ENCODE results near the gene PTCD1.
"Not testable (repeated sequence)": the region's sequence is repeated elsewhere in the genome, so short reads cannot be mapped to it uniquely, and the experiment has no call there.

PTCD1 gene

DNA sequence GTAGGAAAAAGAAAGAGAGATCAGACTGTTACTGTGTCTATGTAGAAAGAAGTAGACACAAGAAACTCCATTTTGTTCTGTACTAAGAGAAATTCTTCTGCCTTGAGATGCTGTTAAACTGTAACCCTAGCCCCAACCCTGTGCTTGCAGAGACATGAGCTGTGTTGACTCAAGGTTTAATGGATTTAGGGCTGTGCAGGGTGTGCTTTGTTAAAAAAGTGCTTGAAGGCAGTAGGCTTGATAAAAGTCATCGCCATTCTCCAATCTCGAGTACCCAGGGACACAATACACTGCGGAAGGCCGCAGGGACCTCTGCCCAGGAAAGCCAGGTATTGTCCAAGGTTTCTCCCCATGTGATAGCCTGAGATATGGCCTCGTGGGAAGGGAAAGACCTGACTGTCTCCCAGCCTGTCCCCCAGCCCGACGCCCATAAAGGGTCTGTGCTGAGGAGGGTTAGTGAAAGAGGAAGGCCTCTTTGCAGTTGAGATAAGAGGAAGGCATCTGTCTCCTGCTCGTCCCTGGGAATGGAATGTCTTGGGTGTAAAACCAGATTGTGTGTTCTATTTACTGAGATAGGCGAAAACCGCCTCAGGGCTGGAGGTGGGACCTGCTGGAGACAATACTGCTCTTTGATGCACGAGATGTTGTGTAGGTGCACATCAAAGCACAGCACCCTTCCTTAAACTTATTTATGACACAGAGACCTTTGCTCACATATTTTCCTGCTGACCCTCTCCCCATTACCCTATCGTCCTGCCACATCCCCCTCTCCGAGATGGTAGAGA, 6.7 kb downstream of the PTCD1 start:
- H3K4ac ChIP-seq (ENCODE audit: low read depth, low read length); H3K4me3 ChIP-seq (ENCODE audit: low read length); H2BK120ac ChIP-seq (ENCODE audit: low read depth, low read length); H3K9ac ChIP-seq (ENCODE audit: low read length); H3K23ac ChIP-seq (ENCODE audit: low read length); H3K79me2 ChIP-seq (ENCODE audit: control insufficient read depth, insufficient read depth, low read length); H3K27ac ChIP-seq (ENCODE audit: low read depth, low read length); H3K4me2 ChIP-seq (ENCODE audit: low read length); H3K18ac ChIP-seq (ENCODE audit: low read length); H3K79me1 ChIP-seq (ENCODE audit: low read length); H3K4me1 ChIP-seq (ENCODE audit: control insufficient read depth, low read depth, low read length); H2BK5ac ChIP-seq (ENCODE audit: low read length); H4K5ac ChIP-seq (ENCODE audit: low read length); H3K27me3 ChIP-seq (ENCODE audit: insufficient read depth, low read length, poor library complexity); H2BK15ac ChIP-seq (replicated peaks; ENCODE audit: low read depth); H3K56ac ChIP-seq (ENCODE audit: low read length); H4K8ac ChIP-seq (ENCODE audit: low read depth, low read length); H2AK5ac ChIP-seq (ENCODE audit: low read length): not testable (repeated sequence)
- peak; percentile 66 for DNase-seq
- whole genome bisulfite sequencing (ENCODE audit: extremely low coverage, insufficient coverage, low lambda C conversion rate) = no CpG with 5 or more reads among the region's 13 CpGs
- H3K36me3 ChIP-seq (ENCODE audit: control insufficient read depth, insufficient read depth, low read length) = peaks cover 19% of the 10 kb centered on the region

DNA sequence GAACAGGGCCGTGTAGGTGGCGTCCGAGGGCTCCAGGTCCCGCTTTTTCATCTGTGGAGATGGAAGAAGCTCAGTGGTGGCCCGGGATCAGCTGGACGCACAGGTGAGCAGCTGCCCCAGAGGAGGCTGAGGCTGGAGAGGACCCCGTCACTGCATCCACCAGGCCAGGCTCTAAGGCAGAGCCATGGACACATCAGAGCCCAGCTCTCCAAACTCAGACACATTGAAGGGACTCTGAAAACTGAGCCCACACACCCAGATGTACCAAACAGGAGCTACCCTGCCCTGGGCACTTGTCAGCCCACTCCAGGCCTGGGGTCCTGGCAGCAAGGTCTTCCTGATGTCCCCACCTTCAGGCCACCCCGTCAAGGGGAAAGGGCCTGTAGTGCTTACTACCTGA, 8.8 kb downstream of the PTCD1 start:
- no CpG with 5 or more reads among the region's 8 CpGs for WGBS (ENCODE audit: extremely low coverage, insufficient coverage, low lambda C conversion rate)
- Histone ChIP-seq H2BK15ac (replicated peaks; ENCODE audit: low read depth) (no peak overlapping the region), H3K27ac (ENCODE audit: low read depth, low read length) (no peak overlapping the region), H2BK120ac (ENCODE audit: low read depth, low read length) (no peak overlapping the region), H3K79me1 (ENCODE audit: low read length) (no peaks in the 10 kb centered on the region), H3K4me2 (ENCODE audit: low read length) (no peak overlapping the region), H3K18ac (ENCODE audit: low read length) (no peak overlapping the region), H3K4me3 (ENCODE audit: low read length) (no peak overlapping the region), H3K79me2 (ENCODE audit: control insufficient read depth, insufficient read depth, low read length) (no peaks in the 10 kb centered on the region), H2BK5ac (ENCODE audit: low read length) (no peak overlapping the region), H3K23ac (ENCODE audit: low read length) (no peak overlapping the region), H3K36me3 (ENCODE audit: control insufficient read depth, insufficient read depth, low read length) (peaks cover 20% of the 10 kb centered on the region), H3K27me3 (ENCODE audit: insufficient read depth, low read length, poor library complexity) (no peaks in the 10 kb centered on the region), H4K8ac (ENCODE audit: low read depth, low read length) (no peak overlapping the region), H3K4me1 (ENCODE audit: control insufficient read depth, low read depth, low read length) (no peaks in the 10 kb centered on the region), H3K56ac (ENCODE audit: low read length) (no peak overlapping the region), H3K9ac (ENCODE audit: low read length) (no peak overlapping the region), H4K5ac (ENCODE audit: low read length) (no peak overlapping the region), H2AK5ac (ENCODE audit: low read length) (no peak overlapping the region), H3K4ac (ENCODE audit: low read depth, low read length) (no peak overlapping the region)
- no peak for DNase-seq

DNA sequence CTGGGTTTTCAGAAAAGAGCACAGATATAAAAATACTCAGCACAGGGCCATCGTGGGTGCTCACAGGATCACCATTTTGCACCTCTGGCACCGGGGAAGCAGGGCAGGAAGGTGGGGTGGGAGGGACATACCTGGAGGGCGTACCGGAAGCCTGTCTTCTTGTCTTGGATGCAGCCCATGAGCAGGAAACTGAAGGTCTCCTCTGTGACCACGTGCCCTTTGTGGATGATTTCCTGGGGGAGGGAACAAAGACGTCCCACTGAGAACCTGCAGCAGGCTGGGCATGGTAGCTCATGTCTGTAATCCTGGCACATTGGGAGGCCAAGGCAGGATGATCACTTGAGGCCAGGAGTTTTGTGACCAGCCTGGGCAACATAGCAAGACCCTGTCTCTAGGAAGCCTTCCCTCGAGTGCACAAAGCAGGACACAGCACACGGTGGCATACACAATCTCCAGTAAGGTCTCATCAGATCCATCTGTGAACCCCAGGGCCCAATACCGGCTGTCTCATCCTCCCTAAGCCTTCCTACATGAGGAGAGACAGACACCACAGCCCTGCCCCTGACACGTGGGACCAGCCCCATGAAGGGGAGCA, 9.5 kb downstream of the PTCD1 start:
- Histone ChIP-seq H2BK120ac (ENCODE audit: low read depth, low read length) (no peak overlapping the region), H3K79me1 (ENCODE audit: low read length) (no peaks in the 10 kb centered on the region), H2AK5ac (ENCODE audit: low read length) (no peak overlapping the region), H3K4me1 (ENCODE audit: control insufficient read depth, low read depth, low read length) (no peaks in the 10 kb centered on the region), H2BK5ac (ENCODE audit: low read length) (no peak overlapping the region), H2BK15ac (replicated peaks; ENCODE audit: low read depth) (no peak overlapping the region), H4K5ac (ENCODE audit: low read length) (no peak overlapping the region), H3K27ac (ENCODE audit: low read depth, low read length) (no peak overlapping the region), H3K56ac (ENCODE audit: low read length) (no peak overlapping the region), H3K4ac (ENCODE audit: low read depth, low read length) (no peak overlapping the region), H3K23ac (ENCODE audit: low read length) (no peak overlapping the region), H3K4me3 (ENCODE audit: low read length) (no peak overlapping the region), H3K4me2 (ENCODE audit: low read length) (no peak overlapping the region), H3K36me3 (ENCODE audit: control insufficient read depth, insufficient read depth, low read length) (peaks cover 18% of the 10 kb centered on the region), H4K8ac (ENCODE audit: low read depth, low read length) (no peak overlapping the region), H3K18ac (ENCODE audit: low read length) (no peak overlapping the region), H3K79me2 (ENCODE audit: control insufficient read depth, insufficient read depth, low read length) (no peaks in the 10 kb centered on the region), H3K9ac (ENCODE audit: low read length) (no peak overlapping the region), H3K27me3 (ENCODE audit: insufficient read depth, low read length, poor library complexity) (no peaks in the 10 kb centered on the region)
- WGBS (ENCODE audit: extremely low coverage, insufficient coverage, low lambda C conversion rate) = no CpG with 5 or more reads among the region's 10 CpGs
- no peak for DNase-seq

DNA sequence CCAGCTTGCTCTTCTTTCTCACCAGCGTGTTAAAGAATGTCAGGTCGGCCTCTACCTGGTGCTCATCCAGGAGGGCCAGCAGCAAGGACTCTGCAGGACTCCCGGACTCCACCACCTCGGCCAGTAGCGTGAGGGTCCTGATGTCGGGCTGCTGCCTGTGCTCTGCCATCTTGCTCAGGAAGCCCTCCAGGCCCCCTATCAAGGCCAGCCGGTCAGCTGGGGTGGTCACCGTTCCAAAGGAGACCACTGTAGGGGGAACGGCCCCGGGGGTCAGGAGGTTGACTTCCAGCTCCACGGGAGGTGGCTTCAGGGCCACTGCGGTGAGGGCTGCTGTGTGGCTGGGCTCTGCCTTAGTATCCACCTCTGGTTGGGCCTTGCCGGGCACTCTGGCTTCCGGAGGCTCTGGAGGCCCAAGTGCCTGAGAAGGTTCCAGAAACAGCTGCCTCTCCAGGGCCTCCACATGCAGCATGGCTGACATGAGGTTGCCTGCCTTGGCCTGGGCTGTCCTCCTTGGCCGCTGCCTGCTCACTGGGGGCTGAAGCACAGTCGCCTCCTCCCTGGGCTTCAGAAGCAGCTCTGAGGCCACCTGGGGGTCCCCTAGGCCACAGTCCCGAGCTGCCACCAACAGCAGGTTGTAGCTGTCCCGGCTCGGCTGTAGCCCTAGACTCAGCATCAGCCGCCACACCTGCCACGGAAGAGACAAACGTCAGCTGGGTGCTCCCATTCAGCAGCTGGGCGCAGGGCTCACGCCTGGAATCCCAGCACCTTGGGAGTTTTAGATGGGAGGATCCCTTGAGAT, 13.5 kb downstream of the PTCD1 start:
- Histone ChIP-seq H4K5ac (ENCODE audit: low read length) (no peak overlapping the region), H3K27me3 (ENCODE audit: insufficient read depth, low read length, poor library complexity) (no peaks in the 10 kb centered on the region), H3K79me2 (ENCODE audit: control insufficient read depth, insufficient read depth, low read length) (no peaks in the 10 kb centered on the region), H3K79me1 (ENCODE audit: low read length) (no peaks in the 10 kb centered on the region), H3K27ac (ENCODE audit: low read depth, low read length) (no peak overlapping the region), H3K23ac (ENCODE audit: low read length) (no peak overlapping the region), H3K9ac (ENCODE audit: low read length) (no peak overlapping the region), H3K18ac (ENCODE audit: low read length) (no peak overlapping the region), H3K36me3 (ENCODE audit: control insufficient read depth, insufficient read depth, low read length) (peaks cover 18% of the 10 kb centered on the region), H3K4me3 (ENCODE audit: low read length) (no peak overlapping the region), H2BK5ac (ENCODE audit: low read length) (no peak overlapping the region), H3K4ac (ENCODE audit: low read depth, low read length) (no peak overlapping the region), H4K8ac (ENCODE audit: low read depth, low read length) (no peak overlapping the region), H3K4me1 (ENCODE audit: control insufficient read depth, low read depth, low read length) (no peaks in the 10 kb centered on the region), H3K4me2 (ENCODE audit: low read length) (no peak overlapping the region), H2AK5ac (ENCODE audit: low read length) (no peak overlapping the region), H3K56ac (ENCODE audit: low read length) (no peak overlapping the region), H2BK15ac (replicated peaks; ENCODE audit: low read depth) (no peak overlapping the region), H2BK120ac (ENCODE audit: low read depth, low read length) (no peak overlapping the region)
- DNase-seq = no peak
- WGBS (ENCODE audit: extremely low coverage, insufficient coverage, low lambda C conversion rate) = no CpG with 5 or more reads among the region's 24 CpGs

DNA sequence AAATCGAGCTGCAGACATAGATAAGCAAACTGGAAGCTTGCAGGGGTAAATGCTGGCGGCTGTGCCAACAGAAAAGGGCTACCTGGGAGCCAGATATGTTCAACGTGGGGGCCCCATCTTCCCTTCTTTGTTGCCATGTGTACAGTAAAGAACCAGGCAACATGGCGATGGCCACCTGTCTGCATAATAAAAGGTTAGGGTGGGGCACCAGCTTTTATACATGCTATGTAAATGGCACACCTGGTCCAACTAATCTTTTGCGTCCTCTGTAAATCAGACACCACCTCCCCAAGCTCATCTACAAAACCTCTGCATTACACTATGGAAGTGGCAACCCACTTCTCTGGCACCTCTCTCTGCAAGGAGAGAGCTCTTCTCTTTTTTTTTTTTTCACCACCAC, 16.0 kb downstream of the PTCD1 start:
- H2BK15ac ChIP-seq (replicated peaks; ENCODE audit: low read depth) = no peak overlapping the region
- no peak overlapping the region for H3K18ac ChIP-seq (ENCODE audit: low read length)
- H3K4me1 ChIP-seq (ENCODE audit: control insufficient read depth, low read depth, low read length) = no peaks in the 10 kb centered on the region
- H3K4me3 ChIP-seq (ENCODE audit: low read length) = no peak overlapping the region
- H3K4ac ChIP-seq (ENCODE audit: low read depth, low read length) = no peak overlapping the region
- no peak overlapping the region for H2AK5ac ChIP-seq (ENCODE audit: low read length)
- H3K9ac ChIP-seq (ENCODE audit: low read length) = no peak overlapping the region
- no peak for DNase-seq
- no peak overlapping the region for H3K4me2 ChIP-seq (ENCODE audit: low read length)
- no peak overlapping the region for H3K56ac ChIP-seq (ENCODE audit: low read length)
- no peak overlapping the region for H3K27ac ChIP-seq (ENCODE audit: low read depth, low read length)
- no peak overlapping the region for H3K23ac ChIP-seq (ENCODE audit: low read length)
- H2BK120ac ChIP-seq (ENCODE audit: low read depth, low read length) = no peak overlapping the region
- no peak overlapping the region for H4K5ac ChIP-seq (ENCODE audit: low read length)
- no peak overlapping the region for H2BK5ac ChIP-seq (ENCODE audit: low read length)
- no peaks in the 10 kb centered on the region for H3K79me1 ChIP-seq (ENCODE audit: low read length)
- no CpG with 5 or more reads among the region's 5 CpGs for WGBS (ENCODE audit: extremely low coverage, insufficient coverage, low lambda C conversion rate)
- no peaks in the 10 kb centered on the region for H3K79me2 ChIP-seq (ENCODE audit: control insufficient read depth, insufficient read depth, low read length)
- no peak overlapping the region for H4K8ac ChIP-seq (ENCODE audit: low read depth, low read length)
- H3K36me3 ChIP-seq (ENCODE audit: control insufficient read depth, insufficient read depth, low read length) = peaks cover 22% of the 10 kb centered on the region
- H3K27me3 ChIP-seq (ENCODE audit: insufficient read depth, low read length, poor library complexity) = no peaks in the 10 kb centered on the region

Data from mesendoderm (in vitro differentiated cells).